ENCODE results near the gene PTPRO. TPM values are rescaled to one million over a fixed set of nuclear protein-coding genes. Genes with fewer than 3 reads are reported as not detected.
A peak's percentile ranks its signal among the peaks of the same experiment; 100 is the strongest.

Gene PTPRO
- total RNA-seq, 1 experiment from 2014 or later: 1.2 TPM

GRCh38 chr12:15561396-15561795, 239.1 kb downstream of the PTPRO start:
- no peak for DNase-seq (ENCODE audit: low spot score)

GRCh38 chr12:15562263-15562662, 240.0 kb downstream of the PTPRO start:
- DNase-seq (ENCODE audit: low spot score): no peak

GRCh38 chr12:15563663-15564062, 241.4 kb downstream of the PTPRO start:
- no peak for DNase-seq (ENCODE audit: low spot score)

- no peak for DNase-seq (ENCODE audit: low spot score)
Measured at GRCh38 chr12:15574353-15574752, 252.0 kb downstream of the PTPRO start.

DNA sequence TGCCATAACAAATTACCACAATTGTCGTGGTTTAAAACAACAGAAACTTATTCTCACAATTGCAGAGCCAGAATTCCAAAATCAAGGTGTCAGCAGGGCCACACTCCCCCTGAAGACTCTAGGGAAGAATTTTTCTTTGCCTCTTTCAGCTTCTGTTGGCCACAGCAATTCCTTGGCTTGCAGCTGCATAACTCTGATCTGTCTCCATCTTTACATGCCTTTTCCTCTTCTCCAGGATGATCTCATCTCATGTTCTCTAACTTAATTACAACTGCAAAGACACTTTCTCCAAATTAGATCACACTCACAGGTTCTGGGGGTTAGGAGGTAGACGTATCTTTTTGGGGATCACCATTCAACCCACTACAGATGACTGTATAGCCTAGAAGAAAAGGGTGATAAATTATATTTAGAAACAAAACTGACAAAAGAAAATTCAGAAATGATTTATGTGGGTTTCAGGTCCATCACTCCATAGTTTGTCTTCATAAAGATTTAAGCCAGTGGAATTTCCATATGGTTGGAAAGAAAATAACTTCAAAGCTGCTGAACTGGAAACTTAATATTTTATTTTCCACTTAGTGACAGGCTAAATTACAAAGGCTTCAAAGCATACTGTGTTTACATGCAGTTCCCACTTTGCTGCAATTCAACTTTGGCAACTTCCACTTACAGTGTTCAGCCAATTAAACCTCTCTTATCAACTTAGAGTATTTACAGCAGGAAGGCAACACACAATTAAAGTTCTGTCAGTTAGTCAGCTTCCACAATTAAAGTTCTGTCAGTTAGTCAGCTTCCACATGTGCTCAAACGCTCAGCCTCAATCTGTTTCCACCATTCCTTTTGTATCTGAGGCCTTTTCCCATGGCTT, 253.6 kb downstream of the PTPRO start:
- DNase-seq (ENCODE audit: low spot score): no peak

DNA sequence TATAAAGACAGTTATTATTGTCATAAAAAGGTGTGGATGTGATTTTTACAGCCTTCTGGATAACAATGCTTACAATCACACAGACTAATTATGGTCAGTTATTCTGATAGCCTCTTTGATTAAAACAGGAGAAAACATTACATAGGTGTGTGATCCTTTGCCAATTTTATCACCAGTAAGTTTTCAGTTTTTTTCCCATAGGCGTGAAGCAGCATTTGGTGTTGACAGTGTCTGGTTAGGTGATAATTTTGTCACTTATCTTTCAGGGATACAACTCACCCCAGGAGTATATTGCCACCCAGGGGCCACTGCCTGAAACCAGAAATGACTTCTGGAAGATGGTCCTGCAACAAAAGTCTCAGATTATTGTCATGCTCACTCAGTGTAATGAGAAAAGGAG, 258.1 kb downstream of the PTPRO start:
- no peak for DNase-seq (ENCODE audit: low spot score)

GRCh38 chr12:15581006-15581405, 258.7 kb downstream of the PTPRO start:
- no peak for DNase-seq (ENCODE audit: low spot score)

DNA sequence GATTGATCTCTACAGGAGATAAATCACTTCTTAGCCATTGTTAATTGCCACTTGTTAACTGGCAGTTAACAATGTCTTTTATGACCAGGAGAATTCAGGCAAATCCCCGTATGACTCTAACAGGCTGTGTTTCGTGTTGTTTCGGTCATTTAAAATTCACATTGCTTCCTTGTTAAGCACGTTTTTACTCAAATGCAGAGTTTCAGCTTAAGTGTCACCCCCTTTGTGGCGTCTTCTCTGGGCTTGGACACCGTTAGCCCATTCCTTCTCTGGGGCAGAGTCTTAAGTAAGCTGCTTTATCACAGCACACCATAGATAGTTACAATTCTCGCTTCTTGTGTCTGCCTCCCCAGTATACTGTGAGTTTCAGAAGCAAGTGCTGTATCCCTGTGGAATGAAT, 261.5 kb downstream of the PTPRO start:
- DNase-seq (ENCODE audit: low spot score): no peak

DNA sequence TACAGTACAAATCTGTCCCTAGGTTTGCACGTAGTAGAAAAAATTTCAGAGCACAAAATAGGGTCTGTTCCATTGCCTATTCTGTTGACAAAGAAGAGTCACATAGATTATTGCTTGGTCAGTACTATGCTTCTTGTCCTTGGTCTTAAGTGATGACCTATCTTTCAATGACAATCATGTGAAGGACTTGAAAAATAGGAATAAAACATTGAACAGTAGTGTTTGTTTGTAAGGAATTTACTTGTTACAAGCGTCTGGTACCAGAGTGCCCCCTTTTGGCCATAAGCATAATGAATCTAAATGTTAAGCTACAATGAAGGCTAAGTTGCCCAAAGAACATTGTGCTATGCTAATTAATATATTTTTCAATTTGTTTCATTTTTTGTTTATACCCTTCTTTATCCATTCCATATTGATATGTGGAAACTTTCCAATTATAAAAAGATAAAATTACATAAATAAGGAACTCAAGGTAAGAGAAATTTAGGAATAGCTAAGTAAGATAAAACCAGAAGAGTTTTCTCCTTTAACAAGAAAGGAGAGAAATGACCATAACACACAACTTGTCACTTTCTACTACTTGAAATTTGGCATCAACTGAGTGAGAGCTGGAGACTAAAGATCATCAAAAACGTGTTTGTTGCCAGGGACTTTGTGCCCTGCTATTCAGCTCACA, 262.2 kb downstream of the PTPRO start:
- DNase-seq (ENCODE audit: low spot score): peak; percentile 52

GRCh38 chr12:15589328-15590032, 267.2 kb downstream of the PTPRO start:
- DNase-seq (ENCODE audit: low spot score): no peak

- peak; percentile 68 for DNase-seq (ENCODE audit: low spot score)
Measured at GRCh38 chr12:15590180-15590826, 268.0 kb downstream of the PTPRO start.

DNA sequence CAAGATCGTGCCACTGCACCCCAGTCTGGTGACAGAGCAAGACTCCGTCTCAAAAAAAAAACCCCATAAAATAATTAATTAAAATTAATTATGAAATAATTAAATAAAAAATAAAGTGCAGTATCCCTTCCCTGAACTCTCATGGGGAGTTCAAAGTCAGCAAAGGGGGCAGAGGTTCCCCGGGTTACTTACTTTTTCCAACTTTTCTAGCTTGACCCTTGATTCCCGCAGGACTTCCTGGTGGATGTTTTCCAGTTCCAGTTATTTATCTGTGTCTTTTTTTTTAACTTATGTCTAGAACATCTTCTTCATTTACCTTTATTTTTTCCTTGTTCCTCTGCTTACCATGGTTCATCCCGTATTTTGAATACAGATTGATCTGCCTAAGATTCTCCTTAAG, 269.5 kb downstream of the PTPRO start:
- DNase-seq (ENCODE audit: low spot score): no peak

DNA sequence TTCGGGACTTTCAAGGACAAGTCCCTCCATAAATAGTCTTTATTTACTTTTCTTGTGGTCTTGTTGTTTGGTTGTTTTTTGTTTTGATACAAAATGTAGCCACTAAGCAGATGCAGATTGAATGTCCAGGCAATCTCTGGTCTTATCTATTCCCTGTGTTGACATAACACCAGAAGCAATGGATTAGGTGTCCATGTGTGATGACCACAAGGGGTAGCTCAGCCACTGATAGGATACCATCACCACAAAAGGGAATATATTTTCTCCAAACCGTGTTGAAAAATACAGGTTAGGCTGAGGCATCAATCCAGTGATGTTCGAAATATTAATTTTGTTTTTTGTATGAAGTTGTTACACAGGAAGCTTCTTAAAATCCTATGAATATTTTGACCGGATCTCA, 270.6 kb downstream of the PTPRO start:
- no peak for DNase-seq (ENCODE audit: low spot score)

GRCh38 chr12:15596174-15596573, 273.9 kb downstream of the PTPRO start:
- DNase-seq (ENCODE audit: low spot score): no peak

DNA sequence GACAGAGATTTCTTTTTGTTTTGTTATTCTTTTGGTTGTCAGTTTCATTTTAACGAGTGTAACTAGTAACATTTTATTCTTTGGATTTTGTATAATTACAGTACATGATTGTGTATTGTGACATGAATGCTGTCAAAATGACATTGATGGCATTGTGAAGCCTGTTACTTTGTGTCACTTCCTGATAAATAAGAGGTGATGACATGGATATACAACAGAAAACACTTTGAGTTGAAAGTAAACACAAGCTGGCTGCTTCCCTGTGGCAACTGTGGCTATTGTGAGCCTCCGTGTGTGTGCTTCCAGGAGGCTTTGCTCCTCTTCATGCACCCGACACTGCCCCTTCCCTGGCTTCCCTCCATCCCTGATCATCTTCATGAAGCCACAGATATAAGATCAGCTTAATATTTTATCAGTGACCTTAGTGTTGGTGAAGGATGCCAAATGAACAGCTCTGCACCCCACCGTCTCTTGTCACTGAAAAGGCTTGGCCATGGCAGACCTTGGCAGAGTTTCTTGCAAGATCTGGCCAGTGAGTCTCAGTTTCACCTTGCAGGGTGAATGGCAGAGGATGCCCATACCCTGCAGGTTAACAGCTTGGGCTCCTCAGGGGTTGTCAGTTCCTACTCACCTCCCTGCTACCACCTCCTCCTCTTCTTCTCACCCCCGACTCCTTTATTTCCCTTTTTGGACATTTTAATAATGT, 275.0 kb downstream of the PTPRO start:
- no peak for DNase-seq (ENCODE audit: low spot score)

DNA sequence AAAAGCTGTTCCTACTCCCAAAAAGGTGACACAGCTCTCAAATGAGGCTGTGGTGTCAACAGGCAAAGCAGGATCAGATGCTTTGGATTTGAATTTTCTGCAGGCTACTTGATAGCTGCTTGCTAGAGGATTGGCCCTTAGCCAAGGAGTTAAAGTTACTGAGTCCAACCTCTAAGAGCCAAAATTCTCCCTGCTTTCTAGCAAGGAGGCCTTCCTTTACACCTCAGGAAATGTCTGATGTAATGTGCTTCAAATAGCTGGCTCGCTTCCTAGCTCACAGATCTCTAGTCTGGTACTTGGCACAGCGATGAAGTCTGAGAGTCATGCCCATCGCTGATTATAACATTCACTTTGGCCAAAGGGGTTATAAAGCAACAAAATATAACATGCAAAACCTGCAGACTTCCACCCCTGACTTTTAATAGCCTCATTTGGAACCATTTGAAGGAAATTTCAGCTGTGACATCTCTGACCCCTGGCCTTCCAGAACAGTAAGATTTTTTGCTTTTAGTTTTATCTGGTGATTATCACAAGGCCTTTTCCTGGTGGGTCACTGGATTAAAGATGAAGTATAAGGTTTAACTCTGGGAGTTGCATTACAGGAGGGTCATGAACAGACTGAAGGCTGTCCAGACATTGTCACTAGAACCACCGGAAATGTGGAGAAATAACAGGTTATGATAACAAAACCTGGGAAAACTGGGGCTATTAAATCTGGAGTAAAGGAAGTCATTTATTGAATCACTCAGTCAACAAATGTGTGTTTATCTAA, 277.1 kb downstream of the PTPRO start:
- peak; percentile 55 for DNase-seq (ENCODE audit: low spot score)

GRCh38 chr12:15600223-15600935, 278.1 kb downstream of the PTPRO start:
- no peak for DNase-seq (ENCODE audit: low spot score)

DNA sequence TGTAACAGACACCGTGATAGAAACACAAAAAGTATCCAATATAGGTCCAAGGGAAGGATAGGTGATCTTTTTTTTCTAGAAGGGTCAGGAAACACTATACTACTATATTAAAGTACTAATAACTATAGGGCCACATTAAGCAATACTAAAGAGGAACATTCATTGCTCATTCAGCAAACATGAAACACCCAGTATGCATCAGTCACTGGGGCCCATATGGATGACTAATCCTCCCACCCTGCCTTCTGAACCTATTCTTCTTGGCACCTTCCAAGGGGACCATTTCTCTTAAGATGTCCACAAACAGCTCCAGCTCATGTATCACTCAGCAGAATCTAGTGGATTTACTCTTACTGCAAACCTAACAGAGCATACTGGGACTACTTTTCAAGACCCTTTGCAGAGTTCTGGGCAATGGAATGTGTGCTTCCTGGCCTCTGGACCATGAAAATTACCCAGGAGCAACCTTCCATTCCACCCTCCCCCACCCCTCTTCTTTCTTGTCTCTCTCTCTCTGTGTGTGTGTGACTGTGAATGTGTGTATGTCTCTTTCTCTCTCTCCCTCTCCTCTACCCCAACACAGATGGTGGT, 279.0 kb downstream of the PTPRO start:
- no peak for DNase-seq (ENCODE audit: low spot score)

GRCh38 chr12:15602051-15602672, 279.9 kb downstream of the PTPRO start:
- no peak for DNase-seq (ENCODE audit: low spot score)

Data from H4 (cell line).